ENCODE measurements around the gene RYK.

The RYK gene

DNA sequence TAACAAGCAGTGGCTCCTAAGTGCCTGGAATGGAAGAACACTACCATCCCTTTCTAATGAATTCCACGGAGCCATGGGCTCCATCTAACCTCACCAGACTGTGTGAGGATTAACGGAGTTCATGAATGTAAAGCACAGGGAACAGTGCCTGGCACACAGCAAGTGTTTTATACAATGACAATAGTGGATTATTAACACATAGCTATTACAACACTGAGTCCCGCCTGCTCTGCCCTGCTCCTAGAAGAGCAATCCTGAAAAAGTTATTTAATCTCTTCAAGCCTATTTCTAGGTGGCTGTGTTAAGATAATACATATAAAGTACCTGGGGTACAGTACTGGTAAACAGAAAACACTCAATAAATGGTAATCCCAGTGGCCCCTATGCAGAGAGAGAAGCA, 51.4 kb downstream of the RYK start:
- no peak overlapping the region for H3K27ac ChIP-seq
- no peak for DNase-seq (ENCODE audit: low spot score)
- TF ChIP-seq, protein P1, sequence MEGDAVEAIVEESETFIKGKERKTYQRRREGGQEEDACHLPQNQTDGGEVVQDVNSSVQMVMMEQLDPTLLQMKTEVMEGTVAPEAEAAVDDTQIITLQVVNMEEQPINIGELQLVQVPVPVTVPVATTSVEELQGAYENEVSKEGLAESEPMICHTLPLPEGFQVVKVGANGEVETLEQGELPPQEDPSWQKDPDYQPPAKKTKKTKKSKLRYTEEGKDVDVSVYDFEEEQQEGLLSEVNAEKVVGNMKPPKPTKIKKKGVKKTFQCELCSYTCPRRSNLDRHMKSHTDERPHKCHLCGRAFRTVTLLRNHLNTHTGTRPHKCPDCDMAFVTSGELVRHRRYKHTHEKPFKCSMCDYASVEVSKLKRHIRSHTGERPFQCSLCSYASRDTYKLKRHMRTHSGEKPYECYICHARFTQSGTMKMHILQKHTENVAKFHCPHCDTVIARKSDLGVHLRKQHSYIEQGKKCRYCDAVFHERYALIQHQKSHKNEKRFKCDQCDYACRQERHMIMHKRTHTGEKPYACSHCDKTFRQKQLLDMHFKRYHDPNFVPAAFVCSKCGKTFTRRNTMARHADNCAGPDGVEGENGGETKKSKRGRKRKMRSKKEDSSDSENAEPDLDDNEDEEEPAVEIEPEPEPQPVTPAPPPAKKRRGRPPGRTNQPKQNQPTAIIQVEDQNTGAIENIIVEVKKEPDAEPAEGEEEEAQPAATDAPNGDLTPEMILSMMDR (conservative IDR thresholded peaks at IDR 0.05; ENCODE audit: low read depth) = no peak
- CTCF ChIA-PET = interaction anchor here (0.6 to 1.6 kb wide), 3 partner anchors 13 to 271 kb away, joined by 3 to 4 read pairs (median 3); no protein-coding TSS in a partner anchor
- POLR2A ChIA-PET (ENCODE audit: low non-redundant PET) = interaction anchor here (0.6 kb wide), 1 partner anchor 29 kb away, joined by 3 read pairs; no protein-coding TSS in a partner anchor

DNA sequence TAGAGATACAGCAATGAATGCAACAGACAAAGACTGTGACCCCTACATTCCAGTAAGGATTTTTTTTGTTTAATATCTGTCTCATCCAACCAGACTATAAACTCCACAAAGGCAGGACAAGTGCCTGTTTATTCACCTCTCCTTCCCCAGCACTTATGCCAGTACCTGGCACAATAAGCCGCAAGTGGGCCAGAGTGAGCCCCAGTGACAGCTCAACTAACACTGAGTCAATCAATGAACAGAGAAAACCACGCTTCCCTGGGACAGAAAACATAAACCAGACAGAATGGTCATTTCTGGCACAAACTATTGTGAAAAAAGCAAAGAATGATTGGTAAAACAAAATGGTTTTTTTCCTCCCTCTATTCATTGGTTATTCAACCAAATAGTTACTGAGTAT, 52.2 kb downstream of the RYK start:
- TF ChIP-seq, protein P1 (conservative IDR thresholded peaks at IDR 0.05; ENCODE audit: low read depth) = no peak
- no peak overlapping the region for H3K27ac ChIP-seq
- ChIA-PET POLR2A (ENCODE audit: low non-redundant PET) (no interaction called here), CTCF (interaction anchor here (0.6 to 2.2 kb wide), 3 partner anchors 13 to 415 kb away, joined by 3 to 11 read pairs (median 8); no protein-coding TSS in a partner anchor)
- DNase-seq (ENCODE audit: low spot score) = no peak

DNA sequence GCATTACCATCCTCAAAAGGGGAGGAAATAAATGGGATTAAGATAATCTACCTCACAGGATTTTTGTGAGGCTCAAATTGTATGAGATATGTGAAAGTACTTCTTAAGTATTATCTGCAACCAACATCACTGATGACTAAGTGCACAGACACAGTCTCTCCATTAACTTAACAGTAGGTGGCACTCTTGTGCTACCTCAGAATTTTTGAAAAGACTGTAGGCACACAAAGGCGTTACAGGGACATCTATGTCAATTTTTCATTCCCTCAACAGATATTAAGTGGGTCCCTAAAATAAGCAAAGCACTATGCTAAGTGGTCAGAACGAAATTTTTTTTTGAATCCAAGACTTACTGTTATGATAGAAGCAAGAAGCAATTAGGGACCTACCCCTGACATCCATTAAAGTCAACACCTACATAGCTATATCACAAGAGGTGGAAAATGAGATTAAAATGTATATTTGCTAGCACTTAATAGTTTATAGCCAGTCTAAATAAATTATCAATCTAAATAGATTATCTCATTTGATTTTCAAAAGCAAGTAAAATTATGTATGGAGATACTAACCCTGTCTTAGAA, 52.9 kb downstream of the RYK start:
- peak; percentile 68 for DNase-seq (ENCODE audit: low spot score)
- CTCF ChIA-PET = interaction anchor here (0.5 to 2.2 kb wide), 4 partner anchors 14 to 415 kb away, joined by 3 to 11 read pairs (median 6); no protein-coding TSS in a partner anchor
- no peak overlapping the region for H3K27ac ChIP-seq
- POLR2A ChIA-PET (ENCODE audit: low non-redundant PET) = no interaction called here
- TF ChIP-seq, protein P1 (conservative IDR thresholded peaks at IDR 0.05; ENCODE audit: low read depth) = peak; percentile 81

DNA sequence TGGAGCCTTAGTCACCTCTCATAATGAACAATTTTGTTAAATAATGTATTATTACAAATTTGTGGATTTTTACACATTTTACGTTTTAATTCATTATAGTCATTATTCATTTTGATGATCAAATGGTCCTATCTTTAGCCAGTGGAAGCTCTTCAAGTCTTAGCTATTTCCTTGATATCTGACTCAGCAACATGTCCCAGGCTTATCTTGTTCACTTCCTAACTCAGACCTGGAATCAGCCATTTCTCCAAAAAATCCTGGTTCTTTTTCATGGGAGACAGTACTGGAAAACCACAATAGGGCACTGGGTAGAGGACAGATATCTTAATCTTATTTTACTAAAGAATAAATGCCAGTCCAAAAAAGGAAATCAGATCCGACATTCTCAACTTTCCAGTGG, 56.4 kb downstream of the RYK start:
- TF ChIP-seq, protein P1 (conservative IDR thresholded peaks at IDR 0.05; ENCODE audit: low read depth) = no peak
- ChIA-PET POLR2A (ENCODE audit: low non-redundant PET) (no interaction called here), CTCF (interaction anchor here (0.5 kb wide), 1 partner anchor 29 kb away, joined by 4 read pairs; no protein-coding TSS in a partner anchor)
- no peak for DNase-seq (ENCODE audit: low spot score)
- H3K27ac ChIP-seq = no peak overlapping the region

DNA sequence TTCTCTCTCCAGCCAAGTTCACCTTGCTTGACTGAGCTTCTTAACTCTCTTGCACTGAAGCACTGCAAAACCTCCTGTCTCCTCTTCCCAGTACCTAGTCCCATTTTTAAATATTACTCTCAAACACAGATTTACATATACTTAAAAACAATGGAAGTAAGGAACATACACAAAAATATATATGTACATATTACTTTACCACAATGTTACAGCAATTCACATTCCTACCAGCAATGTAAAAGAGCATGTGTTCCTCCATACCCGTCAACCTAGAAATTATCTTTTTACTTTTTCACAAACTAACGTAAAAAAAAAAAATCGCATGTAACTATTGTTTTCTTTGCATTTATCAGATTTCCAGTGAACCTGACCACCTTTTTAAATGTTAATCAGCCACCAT, 60.4 kb downstream of the RYK start:
- CTCF ChIA-PET = interaction anchor here (0.6 to 0.7 kb wide), 2 partner anchors 375 to 883 kb away, joined by 3 to 6 read pairs; no protein-coding TSS in a partner anchor
- TF ChIP-seq, protein P1 (conservative IDR thresholded peaks at IDR 0.05; ENCODE audit: low read depth) = no peak
- POLR2A ChIA-PET (ENCODE audit: low non-redundant PET) = no interaction called here
- no peak for DNase-seq (ENCODE audit: low spot score)
- no peak overlapping the region for H3K27ac ChIP-seq

DNA sequence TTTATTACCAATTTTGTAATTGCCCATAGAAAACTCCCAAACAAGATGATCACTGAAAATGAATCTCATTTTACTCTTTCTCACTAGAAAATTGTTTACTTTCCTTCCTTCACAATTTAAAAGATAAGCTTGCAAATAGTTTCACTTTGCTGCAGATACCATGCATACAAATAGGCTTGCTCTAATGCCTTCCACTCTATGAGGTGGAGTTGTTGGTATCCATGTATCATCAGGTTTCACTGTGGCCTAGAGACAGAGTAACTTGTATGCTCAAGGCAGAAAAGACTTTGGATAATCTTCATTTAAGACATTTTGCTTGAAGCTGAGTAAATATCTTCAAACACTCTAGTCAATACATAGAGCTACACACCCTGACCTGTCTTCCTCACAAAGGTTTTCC, 60.8 kb downstream of the RYK start:
- no peak for DNase-seq (ENCODE audit: low spot score)
- CTCF ChIA-PET = interaction anchor here (0.6 to 0.7 kb wide), 2 partner anchors 376 to 883 kb away, joined by 3 to 6 read pairs; no protein-coding TSS in a partner anchor
- POLR2A ChIA-PET (ENCODE audit: low non-redundant PET) = no interaction called here
- TF ChIP-seq, protein P1 (conservative IDR thresholded peaks at IDR 0.05; ENCODE audit: low read depth) = no peak
- H3K27ac ChIP-seq = no peak overlapping the region

All from RWPE1 (cell line).